Stimulated activated CD8-positive, alpha-beta memory T cell treated with anti-CD3 and anti-CD28 coated beads, Interleukin-4, amount 100 ng/mL, for 1 hour (primary cell): Measurements from ENCODE around the gene MYO1H.
"Not testable (repeated sequence)": the region's sequence is repeated elsewhere in the genome, so short reads cannot be mapped to it uniquely, and the experiment has no call there.

ENCODE experiments used
- DNase-seq, 2 donors: peaks; one replicate each; pipeline ENCODE4 v3.0.0-alpha.2; 2020; ENCODE audit warnings: low read depth in 2 of 2, low spot score in 1 of 2

MYO1H gene

DNA sequence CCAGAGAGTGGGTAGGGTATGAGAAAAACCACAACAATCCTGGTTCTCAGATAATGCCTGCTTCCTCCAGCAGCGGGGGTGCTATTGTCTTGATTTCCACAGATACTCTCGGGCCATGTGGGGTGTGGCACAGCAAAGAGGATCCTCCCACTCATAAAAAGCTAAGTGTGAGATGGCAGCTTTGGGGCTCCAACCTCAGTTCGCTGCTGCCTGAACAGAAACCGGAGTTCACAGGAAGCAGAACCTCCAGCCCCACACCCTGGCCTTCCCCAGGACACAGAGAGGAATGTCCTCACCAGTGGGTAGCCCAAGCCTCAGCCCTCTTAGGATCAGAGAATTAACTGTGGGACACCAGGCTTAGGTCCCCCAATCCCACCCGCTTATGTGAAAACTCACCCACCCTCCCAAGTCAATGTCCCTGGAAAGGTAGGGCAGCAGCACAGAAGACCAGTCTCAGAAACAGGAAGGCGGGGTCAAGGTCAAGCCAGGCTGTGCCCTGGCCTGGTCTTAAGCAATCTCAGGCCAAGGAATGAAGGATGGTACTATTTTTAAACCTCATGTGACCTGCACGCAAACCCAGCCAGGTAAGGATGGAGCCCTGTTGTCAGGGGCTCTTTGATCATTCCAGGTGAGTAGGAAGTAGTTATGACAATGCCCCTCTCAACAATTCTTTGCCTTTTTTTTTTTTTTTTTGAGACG, 120.4 kb downstream of the MYO1H start:
- no peak for DNase-seq

- DNase-seq: no peak
Observed at GRCh38 chr12:109469517-109469916, 121.8 kb downstream of the MYO1H start.

DNA sequence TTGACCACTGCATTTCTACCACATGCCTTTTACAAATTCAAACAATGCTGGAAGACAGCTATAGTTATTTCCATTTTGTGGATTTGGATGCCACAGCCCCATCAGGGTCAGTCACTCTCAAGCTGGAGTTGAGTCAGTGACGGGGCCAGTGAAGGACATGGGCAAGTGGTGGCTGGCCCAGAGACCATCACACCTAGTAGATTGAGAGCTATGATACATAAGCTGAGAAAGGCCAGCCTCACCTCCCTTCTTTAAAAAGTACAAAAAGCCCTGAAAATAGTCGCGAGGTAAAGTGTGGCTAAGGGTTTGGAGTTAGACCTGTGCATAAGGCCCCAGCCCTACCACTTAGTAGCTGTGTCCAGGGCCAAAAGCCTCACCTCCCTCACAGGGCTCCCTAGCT, 125.3 kb downstream of the MYO1H start:
- DNase-seq: no peak

GRCh38 chr12:109473526-109474270, 126.0 kb downstream of the MYO1H start:
- not testable (repeated sequence) for DNase-seq

GRCh38 chr12:109475121-109475520, 127.4 kb downstream of the MYO1H start:
- no peak for DNase-seq

DNA sequence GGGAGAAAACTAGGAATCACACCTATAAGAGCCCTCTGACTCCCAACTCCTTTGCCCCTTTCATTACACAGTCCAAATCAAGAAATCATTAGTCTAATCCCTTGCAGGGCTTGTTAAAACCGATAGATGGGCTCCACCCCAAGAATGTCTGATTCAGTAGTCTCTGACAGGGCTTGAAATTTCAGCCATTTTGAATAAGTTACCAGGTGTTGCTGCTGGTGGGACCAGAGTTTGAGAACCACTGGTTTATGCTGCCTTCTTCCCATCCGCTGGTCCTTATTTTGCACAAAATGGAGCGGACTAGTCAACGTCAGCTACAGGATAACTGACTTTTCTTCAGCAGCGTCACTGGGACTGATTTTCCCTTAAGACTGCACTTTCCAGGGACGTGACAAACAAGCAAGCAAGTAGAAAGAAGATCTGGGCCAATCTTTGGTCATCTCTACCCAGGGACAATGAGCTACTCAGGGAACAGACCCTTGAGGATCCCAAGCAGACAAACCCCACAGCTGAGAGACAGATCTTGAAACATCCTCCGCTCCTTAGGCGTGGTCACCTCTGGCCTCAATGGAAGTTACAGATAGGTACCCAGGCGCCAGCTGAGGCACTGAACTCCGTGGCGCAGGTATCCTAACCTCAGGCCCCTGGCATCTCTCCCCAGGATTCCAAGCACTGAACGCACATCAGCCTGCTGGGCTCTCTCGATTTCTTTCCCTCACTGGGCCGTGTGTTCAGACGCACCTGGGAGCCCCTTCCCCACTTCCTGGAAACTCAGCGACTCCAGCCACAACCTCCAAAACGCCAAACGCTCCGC, 128.5 kb downstream of the MYO1H start:
- DNase-seq: no peak

GRCh38 chr12:109476807-109477184, 129.1 kb downstream of the MYO1H start:
- DNase-seq: no peak

DNA sequence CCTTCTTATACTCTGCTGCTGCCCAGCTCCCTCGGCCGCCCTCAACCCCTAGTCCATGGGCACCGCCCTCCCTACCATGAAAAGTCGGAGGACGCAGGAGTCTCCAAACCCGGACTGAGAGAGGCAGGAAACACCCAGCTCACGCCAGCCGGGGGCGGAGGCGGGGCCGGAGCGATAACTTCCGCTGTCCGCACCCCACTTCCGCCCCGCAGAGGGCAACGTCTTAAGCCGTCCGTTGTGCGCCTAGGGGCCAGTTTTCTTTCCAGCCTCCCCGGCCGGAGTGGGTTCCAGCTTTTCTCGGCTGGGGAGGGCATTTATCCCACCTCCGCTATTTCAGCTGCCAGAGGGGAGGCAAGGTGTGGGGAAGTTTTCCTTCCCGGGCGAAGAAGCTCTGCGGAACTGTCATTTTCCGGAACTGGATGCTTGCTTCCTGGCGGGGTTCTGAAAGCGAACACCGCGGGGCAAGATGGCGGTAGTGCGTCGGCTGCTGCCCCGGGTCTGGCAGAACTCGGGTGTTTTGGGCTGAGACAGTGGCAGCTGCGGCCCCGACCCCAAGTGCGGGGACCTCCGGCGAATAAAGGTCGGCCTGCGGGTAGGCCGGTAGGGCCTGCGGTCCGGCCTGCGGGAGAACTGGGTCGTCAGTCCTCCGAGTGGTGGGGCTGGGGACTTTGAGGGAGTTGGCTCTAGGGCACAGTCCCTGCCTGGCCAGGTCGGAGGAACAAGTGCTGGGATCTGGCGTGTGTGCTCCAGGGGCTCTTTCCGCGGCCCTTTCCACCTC, 129.7 kb downstream of the MYO1H start, which contains the start of the genes KCTD10 and UBE3B:
TSS of gene KCTD10 (minus strand) at position 116 of the 778 bp plus-strand sequence. CDS start at position 78, 38 bp downstream.
TSS of gene UBE3B (plus strand) at position 450 of the 778 bp plus-strand sequence. CDS start 5,918 bp downstream, outside the sequence.
- peak; percentile 68 to 72 for DNase-seq

GRCh38 chr12:109477963-109478315, 130.2 kb downstream of the MYO1H start:
- DNase-seq: no peak

- DNase-seq: no peak
Observed at GRCh38 chr12:109479761-109480160, 132.1 kb downstream of the MYO1H start.

- DNase-seq: no peak
Observed at GRCh38 chr12:109480356-109480755, 132.7 kb downstream of the MYO1H start.

DNA sequence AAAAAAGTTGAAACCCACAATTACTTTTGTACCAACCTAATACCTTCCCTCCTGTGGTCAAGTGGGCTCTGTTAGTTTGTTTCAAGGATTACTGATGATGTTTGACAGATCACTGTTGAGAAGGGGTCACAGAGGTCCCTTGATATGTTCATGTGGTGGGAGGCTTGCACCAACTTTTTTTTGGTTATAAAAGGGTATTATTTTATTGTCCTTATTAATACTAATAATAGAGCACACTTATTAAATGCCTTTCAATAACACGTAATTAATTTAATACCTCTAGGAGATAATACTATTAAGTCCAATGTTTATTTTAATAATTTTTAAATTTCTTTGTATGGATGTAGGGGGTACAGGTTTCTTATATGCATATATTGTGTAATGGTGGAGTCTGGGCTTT, 134.2 kb downstream of the MYO1H start:
- DNase-seq: no peak

GRCh38 chr12:109482491-109482890, 134.8 kb downstream of the MYO1H start:
- DNase-seq: no peak

DNA sequence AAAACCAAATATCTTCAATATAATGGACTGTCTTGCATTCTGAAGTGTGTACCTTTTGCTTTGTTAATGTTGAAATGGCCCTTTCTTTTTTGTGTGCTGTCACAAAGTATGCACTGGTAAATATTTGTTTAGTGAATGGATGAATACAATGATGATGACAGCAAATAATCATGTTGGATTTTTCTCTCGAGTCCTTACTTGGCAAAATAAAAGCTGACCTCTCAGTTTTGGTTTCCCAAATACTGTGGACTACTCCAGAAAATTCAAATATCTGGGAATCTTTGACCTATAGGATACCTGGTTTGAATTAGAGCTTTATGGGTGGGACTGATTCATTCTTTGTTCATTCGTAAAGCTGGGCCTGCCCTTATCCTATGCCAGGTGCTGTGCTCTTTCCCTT, 135.2 kb downstream of the MYO1H start:
- no peak for DNase-seq

- DNase-seq: no peak
Observed at GRCh38 chr12:109483346-109483745, 135.6 kb downstream of the MYO1H start.

GRCh38 chr12:109485201-109485600, 137.5 kb downstream of the MYO1H start:
- no peak for DNase-seq

DNA sequence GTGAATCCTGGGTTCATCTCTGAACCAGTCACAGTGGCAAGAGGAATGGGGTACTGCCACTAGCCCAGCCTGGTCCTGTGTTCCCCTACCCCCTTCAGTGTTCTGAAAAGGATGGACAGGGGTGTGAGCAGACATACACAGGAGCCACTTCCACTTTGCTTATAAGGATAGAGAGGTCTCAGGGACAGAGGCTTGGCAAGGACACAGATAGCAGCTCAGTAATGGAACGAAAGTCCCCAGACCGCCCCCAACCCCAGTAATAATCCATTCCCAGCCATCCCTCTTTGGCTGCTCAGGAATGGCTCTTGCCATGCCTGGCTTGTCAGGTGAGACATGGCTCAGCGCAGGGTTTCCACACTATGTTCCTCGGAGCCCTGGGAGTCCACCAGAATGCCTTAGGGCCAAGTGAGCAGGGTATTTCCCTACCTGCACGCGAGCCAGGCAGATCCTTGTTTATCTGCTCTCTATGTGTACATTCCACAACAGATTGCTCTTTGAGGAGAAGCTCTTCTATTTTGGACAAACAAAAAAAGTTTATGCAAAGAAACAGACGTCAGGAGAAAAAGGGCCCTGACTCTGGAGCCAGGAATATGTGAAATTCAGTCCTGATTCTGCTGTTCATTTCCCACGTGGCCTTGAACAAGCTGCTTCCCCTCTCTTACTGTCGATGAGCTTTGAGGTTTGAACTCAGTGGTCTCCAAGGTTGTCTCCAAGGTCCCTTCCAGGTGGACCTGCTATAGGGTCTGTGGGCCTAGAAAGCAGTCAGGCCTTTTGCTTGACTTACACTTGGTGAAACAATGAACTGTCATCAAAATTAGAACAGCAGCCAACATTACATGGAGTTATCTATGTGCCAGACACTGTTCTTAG, 139.7 kb downstream of the MYO1H start:
- DNase-seq: no peak

GRCh38 chr12:109488051-109488665, 140.5 kb downstream of the MYO1H start:
- no peak for DNase-seq
